ENCODE measurements around the gene IQSEC1. TPM values are rescaled to one million over a fixed set of nuclear protein-coding genes. Genes with fewer than 3 reads are reported as not detected.

Gene IQSEC1
- polyA plus RNA-seq, 1 donor (not counting 4 experiments of a cell fraction or from before 2014, with no cell fraction given): 2.8 TPM

GRCh38 chr3:12997387-12997786 is 75.8 kb downstream of the IQSEC1 start:
- dilution Hi-C loops (cut with MboI; ENCODE audit: extremely low pct_ligation_motif_present, low sequenced_read_pairs): no loop called here
- Histone ChIP-seq H3K9ac (ENCODE audit: control insufficient read depth, extremely low read depth, insufficient read depth, low read length) (no peak overlapping the region), H3K79me2 (ENCODE audit: control insufficient read depth, insufficient read depth, low read length) (no peaks in the 10 kb centered on the region), H3K4me1 (ENCODE audit: control insufficient read depth, extremely low read depth, insufficient read depth, low read length) (peaks cover 7% of the 10 kb centered on the region), H4K20me1 (ENCODE audit: control insufficient read depth, extremely low read depth, insufficient read depth, low read length) (peaks cover 3% of the 10 kb centered on the region), H3K9me1 (ENCODE audit: control insufficient read depth, extremely low read depth, insufficient read depth, low read length) (no peaks in the 10 kb centered on the region), H3K9me3 (ENCODE audit: control insufficient read depth, low read depth, low read length) (no peaks in the 10 kb centered on the region), H3K4me2 (ENCODE audit: control insufficient read depth, extremely low read depth, insufficient read depth, low read depth, low read length) (no peak overlapping the region), H3K36me3 (ENCODE audit: control insufficient read depth in 2 of 2, extremely low read depth in 1 of 2, insufficient read depth in 2 of 2, low read length in 2 of 2) (no peaks in the 10 kb centered on the region), H3K27me3 (ENCODE audit: control insufficient read depth, extremely low read depth, insufficient read depth, low read length) (peaks cover 31% of the 10 kb centered on the region), H3K4me3 (ENCODE audit: control insufficient read depth in 2 of 3, extremely low read depth in 1 of 3, insufficient read depth in 2 of 3, low read depth in 1 of 3, low read length in 3 of 3) (no peak overlapping the region), H3K27ac (ENCODE audit: control insufficient read depth, insufficient read depth, low read length) (no peak overlapping the region), H2AFZ (ENCODE audit: control insufficient read depth, low read length) (no peak overlapping the region)
- TF ChIP-seq EZH2 (IDR thresholded peaks at IDR 0.05; ENCODE audit: low read length): no peak
- TF ChIP-seq CTCF (optimal IDR thresholded peaks at IDR 0.05 in 1 of 3, IDR thresholded peaks at IDR 0.05 in 1 of 3, conservative IDR thresholded peaks at IDR 0.05 in 1 of 3; ENCODE audit: extremely low read depth in 1 of 3, insufficient read depth in 2 of 3, low read length in 3 of 3): no peak
- DNase-seq (ENCODE audit: low read depth, low spot score) (no peak), FAIRE-seq (no peak)

DNA sequence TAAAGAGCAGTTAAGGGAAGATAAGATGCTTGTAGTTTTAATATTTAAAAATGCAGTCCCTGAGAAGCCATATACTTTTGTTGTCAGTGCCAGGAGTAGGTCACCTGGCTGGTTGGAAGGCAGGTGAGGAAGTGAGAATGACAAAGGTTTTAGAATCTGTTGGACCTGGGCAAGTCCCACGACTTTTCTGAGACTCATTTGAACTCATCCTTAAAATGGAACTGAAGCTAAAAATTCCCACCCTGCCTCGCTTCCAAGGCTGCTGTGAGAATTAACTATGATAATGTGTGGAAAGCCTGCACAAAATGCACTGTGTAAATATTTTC is 77.1 kb downstream of the IQSEC1 start:
- no peak overlapping the region for H3K4me2 ChIP-seq (ENCODE audit: control insufficient read depth, extremely low read depth, insufficient read depth, low read depth, low read length)
- H3K4me3 ChIP-seq (ENCODE audit: control insufficient read depth in 2 of 3, extremely low read depth in 1 of 3, insufficient read depth in 2 of 3, low read depth in 1 of 3, low read length in 3 of 3): no peak overlapping the region
- no peak overlapping the region for H3K9ac ChIP-seq (ENCODE audit: control insufficient read depth, extremely low read depth, insufficient read depth, low read length)
- no peak overlapping the region for H3K27ac ChIP-seq (ENCODE audit: control insufficient read depth, insufficient read depth, low read length)
- no peaks in the 10 kb centered on the region for H3K36me3 ChIP-seq (ENCODE audit: control insufficient read depth in 2 of 2, extremely low read depth in 1 of 2, insufficient read depth in 2 of 2, low read length in 2 of 2)
- H3K79me2 ChIP-seq (ENCODE audit: control insufficient read depth, insufficient read depth, low read length): no peaks in the 10 kb centered on the region
- no peaks in the 10 kb centered on the region for H3K9me1 ChIP-seq (ENCODE audit: control insufficient read depth, extremely low read depth, insufficient read depth, low read length)
- FAIRE-seq (no peak), DNase-seq (ENCODE audit: low read depth, low spot score) (no peak)
- dilution Hi-C loops (cut with MboI; ENCODE audit: extremely low pct_ligation_motif_present, low sequenced_read_pairs): no loop called here
- TF ChIP-seq CTCF (optimal IDR thresholded peaks at IDR 0.05 in 1 of 3, IDR thresholded peaks at IDR 0.05 in 1 of 3, conservative IDR thresholded peaks at IDR 0.05 in 1 of 3; ENCODE audit: extremely low read depth in 1 of 3, insufficient read depth in 2 of 3, low read length in 3 of 3) (no peak), EZH2 (IDR thresholded peaks at IDR 0.05; ENCODE audit: low read length) (no peak)
- no peaks in the 10 kb centered on the region for H3K9me3 ChIP-seq (ENCODE audit: control insufficient read depth, low read depth, low read length)
- peaks cover 7% of the 10 kb centered on the region for H3K4me1 ChIP-seq (ENCODE audit: control insufficient read depth, extremely low read depth, insufficient read depth, low read length)
- H3K27me3 ChIP-seq (ENCODE audit: control insufficient read depth, extremely low read depth, insufficient read depth, low read length): peaks cover 41% of the 10 kb centered on the region
- H4K20me1 ChIP-seq (ENCODE audit: control insufficient read depth, extremely low read depth, insufficient read depth, low read length): peaks cover 3% of the 10 kb centered on the region
- H2AFZ ChIP-seq (ENCODE audit: control insufficient read depth, low read length): no peak overlapping the region
